ENCODE data around the gene CDC42EP5.
"Not testable (repeated sequence)": the region's sequence is repeated elsewhere in the genome, so short reads cannot be mapped to it uniquely, and the experiment has no call there.

CDC42EP5 gene, protein sequence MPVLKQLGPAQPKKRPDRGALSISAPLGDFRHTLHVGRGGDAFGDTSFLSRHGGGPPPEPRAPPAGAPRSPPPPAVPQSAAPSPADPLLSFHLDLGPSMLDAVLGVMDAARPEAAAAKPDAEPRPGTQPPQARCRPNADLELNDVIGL

DNA sequence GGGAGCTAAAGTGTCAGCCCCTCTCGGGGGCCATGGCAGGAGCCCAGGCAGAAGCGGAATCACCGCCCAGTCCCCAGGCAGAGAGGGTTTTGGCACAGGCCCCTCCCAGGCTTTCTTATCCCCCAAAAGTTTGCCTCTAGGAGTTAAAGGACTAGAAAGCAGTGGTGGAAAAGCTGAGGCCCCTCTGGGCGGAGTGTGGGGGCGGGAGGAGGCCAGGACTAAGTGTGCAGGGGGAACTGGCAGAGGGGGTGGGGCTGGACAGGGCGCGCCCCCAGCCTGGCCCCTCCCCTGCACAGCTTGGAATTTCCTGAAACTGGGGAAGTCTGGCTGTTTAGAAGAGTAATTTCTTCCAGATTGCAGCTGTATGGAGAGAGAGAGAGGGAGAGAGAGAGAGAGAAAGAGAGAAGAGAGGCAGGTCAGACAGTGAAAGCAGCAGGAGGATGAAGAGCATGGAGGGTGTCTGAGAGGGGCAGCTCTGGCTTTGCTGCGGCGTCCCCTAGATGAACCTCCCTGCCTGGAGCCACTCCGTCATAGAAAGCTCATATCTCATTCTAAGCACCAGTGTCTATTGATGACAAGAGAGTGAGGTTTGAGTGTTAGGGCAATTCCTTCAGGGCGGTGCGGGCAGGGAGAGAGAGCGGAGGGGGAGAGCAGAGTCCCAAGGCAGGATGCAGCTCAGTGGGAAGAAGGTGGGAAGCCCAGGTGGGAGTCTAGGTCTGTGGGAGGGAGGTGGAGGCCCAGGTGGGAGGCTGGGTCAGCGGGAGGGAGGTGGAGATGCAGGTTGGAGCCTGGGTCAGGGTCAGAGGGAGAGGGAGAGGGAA lies at the start of gene CDC42EP5:
TSS of gene CDC42EP5 (minus strand) at position 226 of the 821 bp plus-strand sequence. CDS start 7,749 bp downstream, outside the sequence.
- H3K27ac Mint-ChIP-seq: no peak within 1 kb of the TSS
- H3K9me3 Mint-ChIP-seq: no peaks in the 10 kb centered on the region
- H3K27me3 Mint-ChIP-seq (ENCODE audit: low read depth): peaks cover 63% of the 10 kb centered on the region
- no peak within 1 kb of the TSS for H3K4me3 Mint-ChIP-seq
- H3K4me1 Mint-ChIP-seq (ENCODE audit: low read depth): peaks cover 6% of the 10 kb centered on the region
- no peaks in the 10 kb centered on the region for H3K36me3 Mint-ChIP-seq (ENCODE audit: low read depth)

DNA sequence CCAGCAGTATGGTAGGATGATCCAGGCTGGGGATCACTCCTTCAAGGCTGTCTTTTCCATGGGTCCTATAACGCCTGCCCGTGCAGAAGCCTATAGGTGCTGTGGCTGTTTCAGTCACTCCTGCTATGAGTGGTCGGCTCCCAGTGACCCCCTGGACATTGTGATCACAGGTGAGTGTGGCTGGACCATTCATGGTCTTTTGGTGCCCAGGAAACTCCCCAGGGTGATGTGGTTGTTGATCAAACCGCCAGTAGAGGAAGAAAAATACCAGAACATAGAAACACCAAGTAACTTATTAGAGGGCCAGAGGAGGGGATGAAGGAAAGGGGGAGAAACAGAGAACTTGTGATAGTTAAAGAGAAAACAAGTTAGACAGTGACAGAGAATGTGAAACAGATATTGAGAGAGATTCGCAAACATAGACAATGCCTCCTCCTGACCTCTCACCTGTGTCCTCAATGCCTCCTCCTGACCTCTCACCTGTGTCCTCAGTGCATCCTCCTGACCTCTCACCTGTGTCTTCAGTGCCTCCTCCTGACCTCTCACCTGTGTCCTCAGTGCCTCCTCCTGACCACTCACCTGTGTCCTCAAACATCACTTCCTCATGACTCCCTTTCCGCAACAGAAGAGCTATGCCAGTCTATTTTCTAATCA lies 48.9 kb upstream of the CDC42EP5 start:
- no peaks in the 10 kb centered on the region for H3K36me3 Mint-ChIP-seq (ENCODE audit: low read depth)
- peaks cover 9% of the 10 kb centered on the region for H3K9me3 Mint-ChIP-seq
- H3K27ac Mint-ChIP-seq: peak overlapping the region; percentile 37
- peaks cover 6% of the 10 kb centered on the region for H3K27me3 Mint-ChIP-seq (ENCODE audit: low read depth)
- H3K4me1 Mint-ChIP-seq (ENCODE audit: low read depth): peaks cover 52% of the 10 kb centered on the region
- H3K4me3 Mint-ChIP-seq: peak overlapping the region; percentile 62

DNA sequence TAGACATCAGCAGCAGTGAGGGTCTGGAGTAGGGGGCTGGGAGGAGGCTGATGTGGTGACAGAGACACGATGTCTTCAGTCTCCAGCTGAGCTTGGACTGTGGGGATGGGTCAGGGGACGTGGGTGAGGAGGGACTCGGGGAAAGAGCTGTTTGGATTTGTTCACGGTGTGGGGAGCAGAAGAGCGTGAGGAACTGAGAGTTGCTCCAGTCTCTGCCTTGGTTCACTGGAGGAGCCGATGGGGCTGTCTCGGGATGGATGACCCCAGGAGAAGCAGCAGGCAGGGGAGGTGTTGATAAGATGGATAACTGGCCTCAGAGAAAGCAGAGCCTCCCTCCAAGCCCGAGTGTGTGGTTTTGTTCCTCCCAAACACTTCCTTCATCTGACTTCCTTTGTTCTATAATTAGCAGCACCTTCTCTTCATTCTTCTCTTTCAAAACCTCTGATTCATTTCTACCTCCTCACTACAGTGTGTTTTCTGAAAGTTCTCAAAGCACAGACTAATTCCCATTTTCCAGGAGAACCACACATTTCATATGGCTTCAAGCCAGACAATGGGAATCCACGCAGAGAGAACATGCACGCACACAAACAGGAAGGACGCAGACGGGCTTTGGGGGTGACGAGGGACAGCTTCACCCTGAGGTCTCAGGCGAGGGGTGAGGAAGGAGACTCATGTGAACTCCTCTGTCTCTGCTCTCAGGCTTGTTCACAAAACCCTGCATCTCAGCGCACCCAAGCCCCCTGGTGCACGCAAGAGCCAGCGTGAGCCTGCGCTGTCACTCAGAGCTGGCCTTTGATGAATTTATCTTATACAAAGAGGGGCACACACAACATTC lies 48.1 kb upstream of the CDC42EP5 start:
- no peaks in the 10 kb centered on the region for H3K36me3 Mint-ChIP-seq (ENCODE audit: low read depth)
- peaks cover 8% of the 10 kb centered on the region for H3K27me3 Mint-ChIP-seq (ENCODE audit: low read depth)
- peaks cover 52% of the 10 kb centered on the region for H3K4me1 Mint-ChIP-seq (ENCODE audit: low read depth)
- H3K4me3 Mint-ChIP-seq: peak overlapping the region; percentile 62
- peak overlapping the region; percentile 65 for H3K27ac Mint-ChIP-seq
- peaks cover 8% of the 10 kb centered on the region for H3K9me3 Mint-ChIP-seq

DNA sequence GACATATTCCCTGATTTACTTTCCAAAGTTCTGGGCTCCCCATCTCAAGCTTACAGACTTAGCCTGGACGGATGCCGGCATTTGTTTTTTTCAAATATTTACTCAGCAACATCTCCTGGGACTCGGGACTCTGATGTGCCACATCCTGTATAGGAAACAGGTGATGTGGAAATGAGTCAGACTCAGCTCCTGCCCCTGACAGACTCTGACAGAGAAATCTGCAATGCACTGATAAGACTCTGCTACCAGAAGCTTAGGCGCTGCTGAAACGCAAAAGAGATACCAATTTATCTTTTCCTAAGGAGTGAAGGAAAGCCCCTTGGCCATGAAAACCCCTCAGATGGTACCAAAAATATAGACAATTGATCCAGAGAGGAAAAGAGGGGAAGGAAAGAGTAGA lies 45.7 kb upstream of the CDC42EP5 start:
- peak overlapping the region; percentile 56 for H3K4me3 Mint-ChIP-seq
- H3K9me3 Mint-ChIP-seq: peaks cover 3% of the 10 kb centered on the region
- H3K36me3 Mint-ChIP-seq (ENCODE audit: low read depth): no peaks in the 10 kb centered on the region
- H3K27me3 Mint-ChIP-seq (ENCODE audit: low read depth): peaks cover 15% of the 10 kb centered on the region
- peaks cover 50% of the 10 kb centered on the region for H3K4me1 Mint-ChIP-seq (ENCODE audit: low read depth)
- H3K27ac Mint-ChIP-seq: peak overlapping the region; percentile 81

DNA sequence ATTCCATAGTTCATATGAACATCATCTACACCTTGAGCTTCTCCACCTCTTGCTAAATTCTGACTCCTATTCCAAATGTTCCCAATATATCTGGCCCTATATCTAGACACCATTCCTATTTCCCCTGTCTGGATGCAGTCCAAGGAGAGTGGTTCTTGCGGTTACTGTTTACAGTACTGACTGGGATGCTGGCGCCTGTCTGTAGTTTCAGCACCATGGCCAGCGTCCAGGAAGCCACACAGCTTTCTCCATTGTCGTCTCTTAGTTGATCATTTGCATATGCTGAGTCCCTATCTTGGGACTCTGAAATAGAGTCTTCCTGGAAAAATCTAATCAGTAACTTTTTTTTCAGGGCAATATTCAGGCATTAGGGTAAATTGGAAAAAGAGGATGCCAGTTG lies 44.4 kb upstream of the CDC42EP5 start:
- peak overlapping the region; percentile 64 for H3K27ac Mint-ChIP-seq
- H3K4me3 Mint-ChIP-seq: no peak overlapping the region
- peaks cover 39% of the 10 kb centered on the region for H3K4me1 Mint-ChIP-seq (ENCODE audit: low read depth)
- H3K9me3 Mint-ChIP-seq: peaks cover 3% of the 10 kb centered on the region
- peaks cover 21% of the 10 kb centered on the region for H3K27me3 Mint-ChIP-seq (ENCODE audit: low read depth)
- H3K36me3 Mint-ChIP-seq (ENCODE audit: low read depth): no peaks in the 10 kb centered on the region

DNA sequence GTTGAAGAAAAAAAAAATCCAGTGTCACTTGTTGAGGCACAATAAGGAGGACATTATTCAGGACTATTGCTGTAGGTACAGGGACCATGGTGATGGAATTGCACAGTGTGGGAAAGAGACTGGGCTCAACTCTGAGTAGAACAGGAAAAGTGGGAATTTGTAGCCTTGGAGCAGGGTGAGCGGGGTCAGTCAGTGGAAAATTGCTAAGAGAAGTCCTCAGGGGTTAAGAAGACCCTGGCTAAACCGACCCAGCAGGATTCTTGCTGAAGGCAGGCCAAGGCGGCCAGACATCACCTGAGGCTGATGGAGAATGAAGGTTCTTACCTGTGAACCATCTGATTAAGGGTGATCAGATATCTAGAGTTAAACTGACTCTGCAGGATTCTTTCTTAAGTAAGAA lies 42.1 kb upstream of the CDC42EP5 start:
- no peaks in the 10 kb centered on the region for H3K36me3 Mint-ChIP-seq (ENCODE audit: low read depth)
- peaks cover 3% of the 10 kb centered on the region for H3K9me3 Mint-ChIP-seq
- peak overlapping the region; percentile 13 for H3K27ac Mint-ChIP-seq
- H3K4me3 Mint-ChIP-seq: no peak overlapping the region
- H3K27me3 Mint-ChIP-seq (ENCODE audit: low read depth): peaks cover 21% of the 10 kb centered on the region
- peaks cover 19% of the 10 kb centered on the region for H3K4me1 Mint-ChIP-seq (ENCODE audit: low read depth)

DNA sequence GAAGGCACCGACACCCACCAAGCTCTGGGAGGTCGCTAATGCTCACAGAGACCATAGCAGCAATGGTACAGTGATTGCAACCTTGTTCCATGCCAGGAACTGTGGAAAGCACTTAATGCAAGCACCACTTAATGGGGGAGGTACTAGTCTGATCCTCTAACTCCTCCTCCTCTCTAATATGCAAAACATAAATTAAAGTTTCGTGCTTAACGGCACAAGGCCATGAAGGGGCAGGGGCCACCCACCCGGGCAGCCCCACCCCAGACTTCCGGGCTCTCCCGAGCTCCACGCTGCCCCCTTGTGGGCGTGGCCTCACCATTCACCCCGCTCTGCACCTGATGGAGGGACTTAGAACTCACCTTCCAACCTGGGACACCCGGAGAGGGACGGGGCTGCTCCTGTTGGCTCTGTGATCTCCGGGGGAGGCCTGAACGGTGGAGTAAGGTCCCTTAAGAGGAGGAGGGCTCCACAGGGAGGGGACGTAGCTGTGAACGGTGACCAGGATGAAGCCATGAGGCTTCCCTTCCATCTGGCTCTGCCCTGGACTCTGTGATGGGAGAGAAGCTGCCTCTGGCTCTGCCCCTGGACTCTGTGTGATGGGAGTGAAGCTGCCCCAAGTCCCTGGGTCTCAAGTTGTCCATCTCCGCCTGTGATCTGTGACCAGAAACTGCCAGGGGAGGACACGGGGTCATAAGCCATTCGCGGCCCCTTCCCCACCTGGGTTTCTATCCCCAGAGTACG lies 36.3 kb upstream of the CDC42EP5 start:
- H3K9me3 Mint-ChIP-seq; H3K27ac Mint-ChIP-seq; H3K36me3 Mint-ChIP-seq (ENCODE audit: low read depth); H3K4me3 Mint-ChIP-seq: not testable (repeated sequence)
- Mint-ChIP-seq H3K27me3 (ENCODE audit: low read depth) (peaks cover 11% of the 10 kb centered on the region), H3K4me1 (ENCODE audit: low read depth) (peaks cover 14% of the 10 kb centered on the region)

DNA sequence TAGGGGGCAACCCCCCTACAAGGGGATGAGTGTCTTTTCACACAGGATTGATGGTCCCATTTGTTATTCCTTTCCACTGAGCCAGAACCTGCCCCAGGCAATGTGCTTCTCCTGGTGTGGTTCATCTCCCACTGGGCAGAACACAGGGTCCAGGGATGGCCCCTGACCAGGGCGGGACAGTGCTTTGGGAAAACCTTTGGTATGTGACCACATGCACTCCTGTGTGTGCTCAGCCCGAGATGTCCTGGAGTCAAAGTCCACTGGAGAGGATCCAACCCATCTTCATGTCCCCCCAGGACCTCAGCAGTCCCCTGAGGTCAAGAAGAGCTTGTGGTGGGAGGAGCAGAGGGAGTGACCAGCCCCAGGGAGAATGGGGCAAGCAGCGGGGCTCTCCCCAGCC lies 35.4 kb upstream of the CDC42EP5 start:
- not testable (repeated sequence) for H3K4me3 Mint-ChIP-seq; H3K27ac Mint-ChIP-seq; H3K36me3 Mint-ChIP-seq (ENCODE audit: low read depth); H3K9me3 Mint-ChIP-seq
- Mint-ChIP-seq H3K27me3 (ENCODE audit: low read depth) (peaks cover 10% of the 10 kb centered on the region), H3K4me1 (ENCODE audit: low read depth) (peaks cover 14% of the 10 kb centered on the region)

DNA sequence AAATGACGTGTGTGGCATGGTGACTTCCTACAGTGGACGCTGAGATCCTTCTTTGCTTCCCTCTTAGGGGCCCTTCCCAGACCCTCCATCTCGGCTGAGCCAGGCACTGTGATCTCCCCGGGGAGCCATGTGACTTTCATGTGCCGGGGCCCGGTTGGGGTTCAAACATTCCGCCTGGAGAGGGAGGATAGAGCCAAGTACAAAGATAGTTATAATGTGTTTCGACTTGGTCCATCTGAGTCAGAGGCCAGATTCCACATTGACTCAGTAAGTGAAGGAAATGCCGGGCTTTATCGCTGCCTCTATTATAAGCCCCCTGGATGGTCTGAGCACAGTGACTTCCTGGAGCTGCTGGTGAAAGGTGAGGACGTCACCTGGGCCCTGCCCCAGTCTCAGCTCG lies 34.7 kb upstream of the CDC42EP5 start:
- H3K9me3 Mint-ChIP-seq: no peaks in the 10 kb centered on the region
- no peak overlapping the region for H3K4me3 Mint-ChIP-seq
- H3K27me3 Mint-ChIP-seq (ENCODE audit: low read depth): peaks cover 4% of the 10 kb centered on the region
- H3K27ac Mint-ChIP-seq: no peak overlapping the region
- H3K36me3 Mint-ChIP-seq (ENCODE audit: low read depth): no peaks in the 10 kb centered on the region
- H3K4me1 Mint-ChIP-seq (ENCODE audit: low read depth): peaks cover 14% of the 10 kb centered on the region

DNA sequence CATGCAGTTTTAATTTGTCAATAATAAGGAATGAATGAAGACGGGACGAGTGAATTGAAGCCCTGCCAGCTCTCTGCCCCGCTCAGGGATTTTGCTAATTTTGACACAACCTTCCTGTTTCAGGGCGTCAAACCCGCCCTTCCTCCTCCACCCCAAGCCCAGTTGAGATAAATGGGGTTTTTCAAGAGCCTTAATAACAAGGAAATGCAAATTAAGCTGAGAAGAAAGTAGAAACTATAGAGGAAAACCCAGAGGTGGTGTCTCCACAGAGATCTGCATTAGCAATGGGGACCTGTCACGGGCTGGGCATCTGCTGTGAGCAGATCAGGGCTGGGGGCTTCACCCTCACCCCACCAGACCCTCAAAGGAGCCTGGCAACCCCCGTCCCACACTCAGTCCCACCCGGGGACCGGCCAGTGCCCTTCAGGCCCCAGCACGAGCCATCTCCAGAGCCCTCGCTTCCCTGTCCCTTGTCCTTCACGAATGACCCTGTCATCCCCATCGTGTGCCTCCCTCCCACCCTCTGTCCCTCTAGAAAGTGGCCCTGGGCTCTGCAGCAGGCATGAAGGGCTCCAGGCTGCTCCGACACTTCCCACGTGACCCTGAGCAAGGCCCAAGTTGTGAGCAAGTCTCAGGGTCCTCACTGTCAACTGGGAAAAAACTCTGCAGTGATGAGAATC lies 34.1 kb upstream of the CDC42EP5 start:
- H3K36me3 Mint-ChIP-seq (ENCODE audit: low read depth); H3K27me3 Mint-ChIP-seq (ENCODE audit: low read depth); H3K27ac Mint-ChIP-seq; H3K9me3 Mint-ChIP-seq; H3K4me3 Mint-ChIP-seq: not testable (repeated sequence)
- peaks cover 19% of the 10 kb centered on the region for H3K4me1 Mint-ChIP-seq (ENCODE audit: low read depth)

DNA sequence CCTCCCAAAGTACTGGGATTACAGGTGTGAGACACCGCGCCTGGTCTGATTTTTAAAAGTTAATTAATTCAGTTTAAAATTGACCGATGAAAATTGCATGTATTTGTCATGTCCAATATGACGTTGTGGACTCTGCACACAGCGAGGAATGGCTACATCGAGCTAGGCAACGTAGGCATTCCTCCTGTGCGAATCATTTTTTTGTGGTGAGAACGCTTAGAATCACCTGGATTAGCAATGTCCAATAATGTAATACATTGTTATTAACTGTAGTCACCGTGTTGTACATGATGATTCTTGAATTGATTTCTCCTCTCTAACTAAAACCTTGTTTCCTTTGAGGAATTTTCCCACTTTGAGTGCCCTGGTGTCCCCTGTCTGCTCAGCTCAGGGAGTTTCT lies 33.0 kb upstream of the CDC42EP5 start:
- Mint-ChIP-seq H3K27ac (no peak overlapping the region), H3K4me1 (ENCODE audit: low read depth) (peaks cover 19% of the 10 kb centered on the region), H3K27me3 (ENCODE audit: low read depth) (peaks cover 4% of the 10 kb centered on the region), H3K9me3 (no peaks in the 10 kb centered on the region), H3K36me3 (ENCODE audit: low read depth) (no peaks in the 10 kb centered on the region), H3K4me3 (no peak overlapping the region)

DNA sequence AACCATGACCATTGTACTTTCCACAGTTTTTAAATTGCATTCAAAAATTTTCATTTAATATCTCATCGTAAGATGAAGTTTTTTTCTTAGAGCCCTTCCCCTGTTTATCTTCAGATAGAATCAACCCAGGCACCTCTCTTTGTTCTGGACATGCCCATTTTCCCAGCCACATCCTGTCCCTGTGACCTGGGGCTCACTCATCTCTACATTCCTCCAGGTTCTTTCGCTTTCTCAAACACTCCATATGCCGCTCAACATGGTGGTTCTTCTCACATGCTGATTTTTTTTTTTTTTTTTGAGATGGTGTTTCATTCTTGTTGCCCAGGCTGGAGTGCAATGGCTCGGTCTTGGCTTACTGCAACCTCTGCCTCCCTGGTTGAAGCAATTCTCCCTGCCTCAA lies 32.4 kb upstream of the CDC42EP5 start:
- not testable (repeated sequence) for H3K27me3 Mint-ChIP-seq (ENCODE audit: low read depth); H3K27ac Mint-ChIP-seq; H3K9me3 Mint-ChIP-seq; H3K36me3 Mint-ChIP-seq (ENCODE audit: low read depth); H3K4me3 Mint-ChIP-seq
- peaks cover 19% of the 10 kb centered on the region for H3K4me1 Mint-ChIP-seq (ENCODE audit: low read depth)

DNA sequence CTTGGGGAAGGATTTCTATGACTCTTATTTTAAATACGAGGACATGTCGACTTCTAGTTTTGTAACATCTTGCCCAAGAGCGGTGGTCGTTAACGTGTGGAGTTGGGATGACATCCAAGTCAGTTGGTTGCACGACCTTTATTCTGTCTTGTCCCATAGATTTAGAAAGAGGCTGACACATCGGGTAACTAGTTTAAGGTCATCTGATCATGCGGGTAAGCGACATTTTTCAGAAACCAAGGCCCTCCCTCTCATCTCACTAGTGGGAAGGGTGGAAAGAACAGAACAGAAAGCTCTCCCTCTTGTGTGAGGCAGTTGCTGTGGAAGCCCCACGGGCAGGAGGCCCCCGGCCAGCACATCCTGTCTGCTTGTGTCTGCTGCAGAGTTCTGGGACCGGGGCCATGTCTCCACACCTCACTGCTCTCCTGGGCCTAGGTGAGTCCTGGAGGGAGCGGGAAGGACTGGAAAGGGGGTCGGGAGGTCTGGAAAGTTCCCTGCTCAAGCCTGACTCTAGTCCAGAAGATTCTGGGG lies 29.5 kb upstream of the CDC42EP5 start, which contains the start of gene LAIR2:
TSS of gene LAIR2 (plus strand) at position 314 of the 531 bp plus-strand sequence. CDS start at position 402, 88 bp downstream.
- Mint-ChIP-seq H3K27me3 (ENCODE audit: low read depth) (peaks cover 17% of the 10 kb centered on the region), H3K4me1 (ENCODE audit: low read depth) (peaks cover 23% of the 10 kb centered on the region), H3K9me3 (no peaks in the 10 kb centered on the region), H3K27ac (peak within 1 kb of the TSS; percentile 46), H3K4me3 (peak within 1 kb of the TSS; percentile 24), H3K36me3 (ENCODE audit: low read depth) (no peaks in the 10 kb centered on the region)

Data from T-helper 1 cell treated with Interleukin-12 subunit alpha and Interleukin-12 subunit beta and Interleukin-4 antibody, amounts not matched to agents 30 μg/mL and 1 μg/mL, for 36 hours (primary cell).